Liver (tissue), 9 donors: ENCODE measurements around the gene BCL2L13. TPM values are rescaled to one million over a fixed set of nuclear protein-coding genes. Genes with fewer than 3 reads are reported as not detected.

ENCODE experiments used
- DNase-seq: peaks from one replicate; pipeline ENCODE4 v3.0.0-alpha.2; 2017; ENCODE audit warnings: low spot score
- H3K27ac ChIP-seq, 2 donors: one replicate each; pipeline ENCODE4 v1.7.0; 2013; ENCODE audit warnings: inconsistent platforms in 2 of 2, low read length in 2 of 2, control low read depth in 1 of 2, low read depth in 1 of 2, mild to moderate bottlenecking in 1 of 2
- H3K27me3 ChIP-seq, 4 donors: one replicate each; pipeline versions ENCODE4 v1.6.1 to v1.7.0; 2013; ENCODE audit warnings: low read length in 3 of 4, inconsistent platforms in 1 of 4, mild to moderate bottlenecking in 1 of 4, moderate library complexity in 1 of 4; ENCODE audit not compliant: control insufficient read depth in 4 of 4, insufficient read depth in 4 of 4
- H3K36me3 ChIP-seq, 4 donors: one replicate each; pipeline versions ENCODE4 v1.6.1 to v1.7.0; 2013; ENCODE audit warnings: low read length in 3 of 4, mild to moderate bottlenecking in 3 of 4, low read depth in 1 of 4, moderate library complexity in 1 of 4; ENCODE audit not compliant: control insufficient read depth in 4 of 4, insufficient read depth in 3 of 4
- H3K4me1 ChIP-seq, 4 donors: one replicate each; pipeline versions ENCODE4 v1.6.1 to v1.7.0; 2013; ENCODE audit warnings: low read length in 3 of 4, mild to moderate bottlenecking in 3 of 4, moderate library complexity in 1 of 4; ENCODE audit not compliant: control insufficient read depth in 4 of 4, insufficient read depth in 4 of 4
- H3K4me3 ChIP-seq, 3 donors: one replicate each; pipeline versions ENCODE4 v1.6.1 to v1.7.0; 2013; ENCODE audit warnings: low read length in 3 of 3, control low read depth in 1 of 3, low read depth in 1 of 3, mild to moderate bottlenecking in 1 of 3
- H3K9ac ChIP-seq, 2 donors: one replicate each; pipeline ENCODE4 v1.7.0; 2013; ENCODE audit warnings: low read length in 2 of 2, mild to moderate bottlenecking in 2 of 2, moderate library complexity in 2 of 2, control low read depth in 1 of 2, low read depth in 1 of 2
- H3K9me3 ChIP-seq, 4 donors: one replicate each; pipeline versions ENCODE4 v1.6.1 to v1.7.0; 2013; ENCODE audit warnings: low read length in 3 of 4; ENCODE audit not compliant: control insufficient read depth in 4 of 4
- CTCF ChIP-seq: fragments of 150-350 bp; IDR thresholded peaks from 2 replicates; pipeline ENCODE4 v1.5.1; 2017; ENCODE audit warnings: improper control_type of control experiment, low read depth, low read length; ENCODE audit not compliant: missing input control
- EGR1 ChIP-seq, 2 donors: IDR thresholded peaks; 2 replicates each; pipeline ENCODE4 v1.6.1; 2016 to 2018; ENCODE audit warnings: antibody characterized with exemption in 2 of 2, low read depth in 2 of 2
- FOXA1 ChIP-seq: IDR thresholded peaks from 2 replicates; pipeline ENCODE4 v1.6.1; 2016; ENCODE audit warnings: antibody characterized with exemption
- FOXA2 ChIP-seq: IDR thresholded peaks from 2 replicates; pipeline ENCODE4 v1.6.1; 2016; ENCODE audit warnings: antibody characterized with exemption
- GABPA ChIP-seq, 2 donors: IDR thresholded peaks in 1 of 2; conservative IDR thresholded peaks in 1 of 2; 2 replicates each; pipeline ENCODE4 v1.6.1; 2016; ENCODE audit warnings: antibody characterized with exemption in 2 of 2, mild to moderate bottlenecking in 1 of 2, moderate library complexity in 1 of 2
- HNF4A ChIP-seq, 2 donors: conservative IDR thresholded peaks; 2 replicates each; pipeline ENCODE4 v1.6.1; 2016; ENCODE audit warnings: antibody characterized with exemption in 2 of 2, mild to moderate bottlenecking in 2 of 2
- HNF4G ChIP-seq: IDR thresholded peaks from 2 replicates; pipeline ENCODE4 v1.6.1; 2016; ENCODE audit warnings: antibody characterized with exemption
- JUND ChIP-seq, 2 donors: IDR thresholded peaks; 2 replicates each; pipeline ENCODE4 v1.6.1; 2016; ENCODE audit warnings: antibody characterized with exemption in 2 of 2
- MAX ChIP-seq: IDR thresholded peaks from 2 replicates; pipeline ENCODE4 v1.6.1; 2016; ENCODE audit warnings: antibody characterized with exemption
- NR2F2 ChIP-seq: IDR thresholded peaks from 2 replicates; pipeline ENCODE4 v1.6.1; 2016; ENCODE audit warnings: antibody characterized with exemption
- RAD21 ChIP-seq, 2 donors: IDR thresholded peaks; 2 replicates each; pipeline ENCODE4 v1.6.1; 2016; ENCODE audit warnings: antibody characterized with exemption in 2 of 2, mild to moderate bottlenecking in 2 of 2
- REST ChIP-seq: IDR thresholded peaks from 2 replicates; pipeline ENCODE4 v1.6.1; 2016; ENCODE audit warnings: antibody characterized with exemption, mild to moderate bottlenecking
- SP1 ChIP-seq: IDR thresholded peaks from 2 replicates; pipeline ENCODE4 v1.6.1; 2018; ENCODE audit warnings: antibody characterized with exemption, mild to moderate bottlenecking
- TAF1 ChIP-seq: conservative IDR thresholded peaks from 2 replicates; pipeline ENCODE4 v1.6.1; 2016; ENCODE audit warnings: antibody characterized with exemption, mild to moderate bottlenecking
- YY1 ChIP-seq: IDR thresholded peaks from 2 replicates; pipeline ENCODE4 v1.6.1; 2016; ENCODE audit warnings: antibody characterized with exemption, mild to moderate bottlenecking
- ZBTB33 ChIP-seq: IDR thresholded peaks from 2 replicates; pipeline ENCODE4 v1.6.1; 2016; ENCODE audit warnings: antibody characterized with exemption
- WGBS: extraction: QIAGEN DNeasy Blood & Tissue Kit; methylation state at CpG from one replicate; pipeline ENCODE4 v1.1.7; 2013; 5-methylcytosine and 5-hydroxymethylcytosine counted together
- polyA plus RNA-seq, 2 donors: library from polyadenylated mRNA; stranded (reverse) in 1 of 2; unstranded in 1 of 2; fragments of 200-250 nt in 1 of 2; fragments of >200 nt in 1 of 2; fragmentation: Nextera tagmentation in 1 of 2; extraction: Ambion mirVana in 1 of 2; gene quantifications; one replicate each; pipeline versions ENCODE4 v1.2.1 to v1.2.3, GENCODE V29; 2013 to 2015
- total RNA-seq, 2 donors: library from RNA; depleted of rRNA; stranded (reverse); fragments of >200 nt; gene quantifications; one replicate each; pipeline ENCODE4 v1.2.3, GENCODE V29; 2014
- donor health status: healthy.
- donor health status: healthy.
- donor health status: healthy.
- donor health status: healthy.
- donor health status: healthy.

The BCL2L13 gene
- total and polyA plus RNA-seq, 4 donors: 22.3 to 31.8 (median 24.5) TPM

- DNase-seq: peak; percentile 81
- Histone ChIP-seq H3K36me3 (peaks cover 0 to 17% (median 9%) of the 10 kb centered on the region in 4 donors), H3K27me3 (no peaks in the 10 kb centered on the region), H3K4me1 (peaks cover 0 to 12% (median 3%) of the 10 kb centered on the region in 4 donors), H3K9me3 (no peaks in the 10 kb centered on the region), H3K9ac (no peak overlapping the region), H3K4me3 (no peak overlapping the region), H3K27ac (no peak overlapping the region)
- TF ChIP-seq TAF1 (no peak), NR2F2 (no peak), CTCF (peak; percentile 84), HNF4A (conservative IDR thresholded peaks at IDR 0.05) (peak; percentile 23 to 37), RAD21 (IDR thresholded peaks at IDR 0.05) (peak; percentile 87 to 89), YY1 (no peak), SP1 (no peak), HNF4G (no peak)
- WGBS: 38% methylated on average over 9 of the region's 9 CpGs
Observed at GRCh38 chr22:17742527-17742902, 104.0 kb downstream of the BCL2L13 start.

- Histone ChIP-seq H3K27ac (no peak overlapping the region), H3K4me3 (no peak overlapping the region), H3K36me3 (peaks cover 0 to 5% (median 1%) of the 10 kb centered on the region in 4 donors), H3K9me3 (no peaks in the 10 kb centered on the region), H3K27me3 (no peaks in the 10 kb centered on the region), H3K4me1 (peaks cover 0 to 12% (median 3%) of the 10 kb centered on the region in 4 donors), H3K9ac (no peak overlapping the region)
- DNase-seq: no peak
- TF ChIP-seq RAD21 (IDR thresholded peaks at IDR 0.05) (peak in 1 of 2 donors; percentile 3), FOXA2 (no peak), MAX (no peak), TAF1 (no peak), NR2F2 (peak; percentile 61)
- WGBS: 82% methylated on average over 25 of the region's 25 CpGs
Observed at GRCh38 chr22:17743661-17744411, 105.3 kb downstream of the BCL2L13 start.

- no peaks in the 10 kb centered on the region for H3K9me3 ChIP-seq
- H3K27ac ChIP-seq: no peak overlapping the region
- H3K4me1 ChIP-seq: peaks cover 0 to 12% (median 3%) of the 10 kb centered on the region in 4 donors
- H3K27me3 ChIP-seq: no peaks in the 10 kb centered on the region
- no peak for DNase-seq
- peaks cover 0 to 2% (median 0%) of the 10 kb centered on the region in 4 donors for H3K36me3 ChIP-seq
- H3K4me3 ChIP-seq: no peak overlapping the region
- no peak overlapping the region for H3K9ac ChIP-seq
- 78% methylated on average over 7 of the region's 7 CpGs for WGBS
- TF ChIP-seq TAF1 (no peak), RAD21 (IDR thresholded peaks at IDR 0.05) (no peak), YY1 (no peak), CTCF (no peak), ZBTB33 (no peak), HNF4A (conservative IDR thresholded peaks at IDR 0.05) (no peak), EGR1 (IDR thresholded peaks at IDR 0.05; ENCODE audit: low read depth in 2 of 2) (no peak), GABPA (IDR thresholded peaks at IDR 0.05 in 1 of 2, conservative IDR thresholded peaks at IDR 0.05 in 1 of 2) (no peak), MAX (no peak), HNF4G (no peak), FOXA2 (no peak), FOXA1 (no peak), JUND (IDR thresholded peaks at IDR 0.05) (no peak), REST (no peak)
Observed at GRCh38 chr22:17744430-17744829, 105.9 kb downstream of the BCL2L13 start.
